ENCODE data around the gene U2AF2. TPM values are rescaled to one million over a fixed set of nuclear protein-coding genes. Genes with fewer than 3 reads are reported as not detected.

Gene U2AF2
- polyA plus RNA-seq, 1 experiment: 90.7 TPM

DNA sequence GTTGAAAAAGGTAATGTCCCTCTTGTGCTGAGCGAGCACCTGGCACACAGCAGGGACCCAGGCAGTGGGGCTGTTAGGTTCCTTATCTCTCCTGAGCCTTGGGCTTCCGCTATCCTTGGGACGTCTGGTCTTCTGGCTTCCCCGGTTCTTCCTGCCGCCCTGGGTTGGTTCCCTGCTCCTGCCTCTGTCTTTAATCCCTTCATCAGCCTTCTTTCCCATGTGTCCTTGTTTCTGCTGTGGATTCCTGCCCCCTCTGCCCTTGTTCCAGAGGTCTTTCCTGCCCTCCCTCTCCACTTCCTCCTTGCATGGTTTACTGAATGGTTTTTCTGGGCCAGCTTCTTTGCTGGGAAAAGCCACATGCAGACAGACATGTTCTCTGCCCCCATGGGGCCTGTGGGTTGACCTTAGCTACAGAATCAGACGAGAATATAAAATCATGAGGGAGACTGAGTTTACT is 22.8 kb downstream of the U2AF2 start:
- ChIA-PET POLR2A (no interaction called here), CTCF (no interaction called here)
- Histone ChIP-seq H3K9me3 (ENCODE audit: control insufficient read depth, insufficient read depth, low read length) (no peaks in the 10 kb centered on the region; the same call in 1 of the 2 replicates), H3K27ac (ENCODE audit: low read depth, low read length) (peak overlapping the region; percentile 11), H3K4me3 (ENCODE audit: low read depth, low read length) (no peak overlapping the region), H3K27me3 (ENCODE audit: control insufficient read depth, insufficient read depth, low read length) (no peaks in the 10 kb centered on the region)
- TF ChIP-seq, protein P1, sequence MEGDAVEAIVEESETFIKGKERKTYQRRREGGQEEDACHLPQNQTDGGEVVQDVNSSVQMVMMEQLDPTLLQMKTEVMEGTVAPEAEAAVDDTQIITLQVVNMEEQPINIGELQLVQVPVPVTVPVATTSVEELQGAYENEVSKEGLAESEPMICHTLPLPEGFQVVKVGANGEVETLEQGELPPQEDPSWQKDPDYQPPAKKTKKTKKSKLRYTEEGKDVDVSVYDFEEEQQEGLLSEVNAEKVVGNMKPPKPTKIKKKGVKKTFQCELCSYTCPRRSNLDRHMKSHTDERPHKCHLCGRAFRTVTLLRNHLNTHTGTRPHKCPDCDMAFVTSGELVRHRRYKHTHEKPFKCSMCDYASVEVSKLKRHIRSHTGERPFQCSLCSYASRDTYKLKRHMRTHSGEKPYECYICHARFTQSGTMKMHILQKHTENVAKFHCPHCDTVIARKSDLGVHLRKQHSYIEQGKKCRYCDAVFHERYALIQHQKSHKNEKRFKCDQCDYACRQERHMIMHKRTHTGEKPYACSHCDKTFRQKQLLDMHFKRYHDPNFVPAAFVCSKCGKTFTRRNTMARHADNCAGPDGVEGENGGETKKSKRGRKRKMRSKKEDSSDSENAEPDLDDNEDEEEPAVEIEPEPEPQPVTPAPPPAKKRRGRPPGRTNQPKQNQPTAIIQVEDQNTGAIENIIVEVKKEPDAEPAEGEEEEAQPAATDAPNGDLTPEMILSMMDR (IDR thresholded peaks at IDR 0.05; ENCODE audit: low read depth, low read length): no peak
- no peak for DNase-seq (ENCODE audit: low read depth, low spot score)

DNA sequence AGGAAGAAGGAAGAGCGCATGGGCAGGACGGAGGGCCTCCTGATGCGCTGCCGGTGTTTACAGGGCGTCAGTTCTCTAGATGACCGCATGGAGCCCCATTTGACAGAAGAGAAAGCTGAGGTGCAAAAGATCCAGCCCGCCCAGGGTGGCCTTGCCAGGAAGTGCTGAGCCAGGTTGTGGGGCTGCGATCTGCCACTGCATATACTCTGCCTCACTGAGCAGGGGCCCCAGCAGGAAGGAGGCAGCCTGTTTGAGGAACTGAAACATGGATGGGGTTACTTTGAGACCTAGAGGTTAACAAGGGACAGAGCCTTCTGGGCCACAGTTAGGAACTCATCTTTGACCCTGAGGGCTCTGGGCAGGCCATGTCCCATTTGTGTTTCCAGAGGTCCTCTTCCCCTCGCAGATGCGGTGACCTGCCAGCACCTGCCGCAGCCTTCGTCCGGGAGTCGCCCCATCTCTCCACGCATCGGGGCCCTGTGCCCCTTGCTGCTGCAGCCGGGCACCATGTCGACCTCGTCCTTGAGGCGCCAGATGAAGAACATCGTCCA is 23.4 kb downstream of the U2AF2 start:
- H3K27ac ChIP-seq (ENCODE audit: low read depth, low read length): peak overlapping the region; percentile 11
- CTCF ChIA-PET: no interaction called here
- TF ChIP-seq, protein P1 (IDR thresholded peaks at IDR 0.05; ENCODE audit: low read depth, low read length): no peak
- H3K4me3 ChIP-seq (ENCODE audit: low read depth, low read length): no peak overlapping the region
- no peaks in the 10 kb centered on the region; the same call in 1 of the 2 replicates for H3K9me3 ChIP-seq (ENCODE audit: control insufficient read depth, insufficient read depth, low read length)
- POLR2A ChIA-PET: no interaction called here
- H3K27me3 ChIP-seq (ENCODE audit: control insufficient read depth, insufficient read depth, low read length): no peaks in the 10 kb centered on the region
- DNase-seq (ENCODE audit: low read depth, low spot score): no peak

DNA sequence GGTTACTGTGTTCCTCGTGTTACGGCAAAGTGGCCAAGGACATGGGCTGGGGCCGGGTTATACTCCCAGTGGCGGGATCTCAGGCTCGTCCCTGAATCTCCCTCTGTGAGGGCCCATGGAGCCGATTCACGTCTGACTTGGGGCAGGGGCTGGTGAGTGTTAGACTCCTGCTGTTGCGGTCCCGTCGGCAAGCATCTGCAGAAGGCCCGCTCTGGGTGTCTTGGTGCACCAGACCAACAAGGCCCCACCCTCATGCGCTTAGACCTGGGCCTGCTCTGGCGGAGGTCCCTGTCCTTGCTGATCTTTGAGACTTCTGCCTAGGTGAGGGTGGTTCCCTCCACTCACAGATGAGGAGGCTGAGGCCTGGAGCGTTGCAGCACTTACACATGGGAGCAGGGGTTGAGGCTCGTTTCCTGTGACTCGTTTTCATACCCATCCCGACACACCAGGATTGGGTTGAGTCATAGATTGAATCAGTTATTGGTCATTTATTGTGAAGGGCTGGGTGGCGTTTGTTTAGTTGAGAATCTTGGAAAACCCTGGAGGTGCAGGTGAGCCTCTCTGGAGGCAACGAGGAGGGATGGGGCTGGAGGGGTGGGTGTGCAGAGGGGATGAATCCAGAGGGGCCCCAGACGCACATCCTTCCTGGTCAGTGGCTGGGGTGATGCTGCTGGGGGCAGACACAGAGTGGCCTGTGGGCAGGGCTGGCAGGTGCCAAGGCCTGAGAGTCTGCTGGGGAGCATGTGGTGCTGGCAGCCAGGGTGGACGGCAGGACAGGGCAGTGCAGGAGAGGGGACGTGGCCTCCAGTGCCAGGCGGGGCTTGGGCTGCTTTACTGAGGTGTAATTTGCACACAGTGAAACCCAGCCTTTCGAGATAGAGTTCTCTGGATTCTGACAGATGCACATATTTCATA is 24.8 kb downstream of the U2AF2 start:
- CTCF ChIA-PET: no interaction called here
- H3K27me3 ChIP-seq (ENCODE audit: control insufficient read depth, insufficient read depth, low read length): no peaks in the 10 kb centered on the region
- POLR2A ChIA-PET: no interaction called here

DNA sequence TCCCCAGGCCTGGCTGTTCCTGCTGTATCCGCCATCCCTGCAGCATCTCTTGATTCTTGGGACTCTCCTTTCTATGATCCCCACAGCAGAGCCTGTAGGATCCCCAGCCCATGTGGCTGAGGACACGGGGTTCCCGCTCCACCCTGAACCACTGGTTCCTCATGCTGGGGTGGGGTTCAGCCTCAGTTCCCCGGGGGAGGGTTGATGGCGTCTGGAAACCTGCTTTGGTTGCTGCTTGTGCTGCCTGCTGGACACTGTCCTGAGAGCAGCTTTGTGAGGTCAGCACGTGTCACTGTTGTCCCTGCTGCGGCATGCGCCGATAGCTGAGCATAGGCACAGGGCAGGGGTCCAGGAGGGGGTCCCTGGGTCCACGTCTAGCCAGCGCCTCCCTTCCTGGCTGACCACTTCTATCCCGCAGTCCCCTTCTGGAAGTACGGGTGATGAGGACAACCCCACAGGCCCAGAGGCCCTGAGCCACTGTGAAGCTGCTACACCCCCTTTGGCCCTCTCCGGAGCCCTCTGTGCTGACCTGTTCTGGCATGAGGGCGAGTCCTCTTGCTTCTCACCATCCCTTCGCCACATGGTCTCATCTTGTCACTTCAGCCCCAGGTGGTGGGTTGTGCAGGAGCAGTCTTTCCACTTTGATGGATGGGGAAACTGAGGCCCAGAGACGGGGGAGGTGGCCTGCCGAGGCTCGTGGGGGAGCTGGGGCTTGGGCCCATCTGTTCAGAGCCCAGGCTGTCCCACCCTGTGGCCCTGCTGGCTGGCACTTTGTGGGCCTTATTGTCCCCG is 25.7 kb downstream of the U2AF2 start:
- Histone ChIP-seq H3K9me3 (ENCODE audit: control insufficient read depth, insufficient read depth, low read length) (no peaks in the 10 kb centered on the region; the same call in 1 of the 2 replicates), H3K27me3 (ENCODE audit: control insufficient read depth, insufficient read depth, low read length) (no peaks in the 10 kb centered on the region), H3K4me3 (ENCODE audit: low read depth, low read length) (no peak overlapping the region), H3K27ac (ENCODE audit: low read depth, low read length) (peak overlapping the region; percentile 21)
- CTCF ChIA-PET: interaction anchor here (1.4 kb wide), 1 partner anchor 48 kb away, joined by 4 read pairs; no protein-coding TSS in a partner anchor
- TF ChIP-seq, protein P1 (IDR thresholded peaks at IDR 0.05; ENCODE audit: low read depth, low read length): no peak
- POLR2A ChIA-PET: no interaction called here
- no peak for DNase-seq (ENCODE audit: low read depth, low spot score)

More for the DNA sequence above, 24.8 kb downstream of the U2AF2 start:
- TF ChIP-seq, protein P1 (IDR thresholded peaks at IDR 0.05; ENCODE audit: low read depth, low read length): no peak
- H3K27ac ChIP-seq (ENCODE audit: low read depth, low read length): no peak overlapping the region
- no peak overlapping the region for H3K4me3 ChIP-seq (ENCODE audit: low read depth, low read length)
- H3K9me3 ChIP-seq (ENCODE audit: control insufficient read depth, insufficient read depth, low read length): no peaks in the 10 kb centered on the region; the same call in 1 of the 2 replicates
- DNase-seq (ENCODE audit: low read depth, low spot score): no peak
